Skeletal muscle satellite cell (primary cell): Measurements from ENCODE around the gene MTARC1. TPM values are rescaled to one million over a fixed set of nuclear protein-coding genes. Genes with fewer than 3 reads are reported as not detected.

ENCODE experiments used
- H3K27me3 ChIP-seq: 2 replicates; pipeline ENCODE4 v1.7.0; 2013; ENCODE audit warnings: low read length; ENCODE audit not compliant: control insufficient read depth, insufficient read depth
- H3K36me3 ChIP-seq: 2 replicates; pipeline ENCODE4 v1.7.0; 2013; ENCODE audit warnings: mild to moderate bottlenecking, control low read depth, low read length; ENCODE audit not compliant: insufficient read depth
- H3K4me1 ChIP-seq: 2 replicates; pipeline ENCODE4 v1.7.0; 2013; ENCODE audit warnings: low read length; ENCODE audit not compliant: control insufficient read depth, insufficient read depth
- H3K4me2 ChIP-seq: 2 replicates; pipeline ENCODE4 v1.7.0; 2013; ENCODE audit warnings: mild to moderate bottlenecking, low read length
- H3K4me3 ChIP-seq: 2 replicates; pipeline ENCODE4 v1.7.0; 2013; ENCODE audit warnings: low read length
- H3K9ac ChIP-seq: 2 replicates; pipeline ENCODE4 v1.7.0; 2013; ENCODE audit warnings: mild to moderate bottlenecking, low read depth, low read length, moderate library complexity
- H3K9me3 ChIP-seq: replicated peaks from 2 replicates; pipeline ENCODE4 v1.7.0; 2013; ENCODE audit warnings: mild to moderate bottlenecking, control low read depth, low read length
- total RNA-seq: library from RNA; depleted of rRNA; stranded (reverse); fragments of >200 nt; gene quantifications from 2 replicates; pipeline ENCODE4 v1.2.3, GENCODE V29; 2012; rRNA removed

Gene MTARC1
- 0.25 and 0.87 TPM in 2 replicates for total RNA-seq

- H3K9ac ChIP-seq: peak within 1 kb of the TSS; percentile 70
- peaks cover 12% of the 10 kb centered on the region for H3K4me1 ChIP-seq
- H3K9me3 ChIP-seq: no peaks in the 10 kb centered on the region
- H3K4me3 ChIP-seq: peak within 1 kb of the TSS; percentile 75
- H3K27me3 ChIP-seq: no peaks in the 10 kb centered on the region
- peak within 1 kb of the TSS; percentile 94 for H3K4me2 ChIP-seq
- H3K36me3 ChIP-seq: no peaks in the 10 kb centered on the region
These were observed at the start of gene MTARC1 for GRCh38 chr1:220786337-220787068. TSS of gene MTARC1 (plus strand) at chr1:220786913. CDS start at chr1:220786945, 32 bp downstream.

GRCh38 chr1:220741349-220741748 lies 45.4 kb upstream of the MTARC1 start:
- Histone ChIP-seq H3K4me1 (no peaks in the 10 kb centered on the region), H3K36me3 (no peaks in the 10 kb centered on the region), H3K9ac (no peak overlapping the region), H3K4me3 (no peak overlapping the region), H3K4me2 (no peak overlapping the region), H3K27me3 (no peaks in the 10 kb centered on the region), H3K9me3 (no peaks in the 10 kb centered on the region)

GRCh38 chr1:220741825-220742224 lies 44.9 kb upstream of the MTARC1 start:
- Histone ChIP-seq H3K9me3 (no peaks in the 10 kb centered on the region), H3K4me2 (no peak overlapping the region), H3K4me1 (no peaks in the 10 kb centered on the region), H3K4me3 (no peak overlapping the region), H3K9ac (no peak overlapping the region), H3K27me3 (no peaks in the 10 kb centered on the region), H3K36me3 (no peaks in the 10 kb centered on the region)

GRCh38 chr1:220742520-220742919 lies 44.2 kb upstream of the MTARC1 start:
- peaks cover 4% of the 10 kb centered on the region for H3K4me1 ChIP-seq
- no peaks in the 10 kb centered on the region for H3K9me3 ChIP-seq
- H3K27me3 ChIP-seq: no peaks in the 10 kb centered on the region
- no peaks in the 10 kb centered on the region for H3K36me3 ChIP-seq
- no peak overlapping the region for H3K4me3 ChIP-seq
- H3K9ac ChIP-seq: no peak overlapping the region
- no peak overlapping the region for H3K4me2 ChIP-seq

- no peak overlapping the region for H3K4me2 ChIP-seq
These were observed 39.9 kb upstream of the MTARC1 start for GRCh38 chr1:220746851-220747250.

GRCh38 chr1:220747437-220748088 lies 39.1 kb upstream of the MTARC1 start:
- Histone ChIP-seq H3K4me2 (peak overlapping the region; percentile 85), H3K4me3 (peak overlapping the region; percentile 94), H3K9ac (peak overlapping the region; percentile 81), H3K9me3 (no peaks in the 10 kb centered on the region), H3K27me3 (no peaks in the 10 kb centered on the region), H3K4me1 (peaks cover 20% of the 10 kb centered on the region), H3K36me3 (no peaks in the 10 kb centered on the region)

More at GRCh38 chr1:220746851-220747250, 39.9 kb upstream of the MTARC1 start:
- Histone ChIP-seq H3K9me3 (no peaks in the 10 kb centered on the region), H3K4me1 (peaks cover 20% of the 10 kb centered on the region), H3K4me3 (no peak overlapping the region), H3K36me3 (no peaks in the 10 kb centered on the region), H3K27me3 (no peaks in the 10 kb centered on the region), H3K9ac (no peak overlapping the region)

- peak within 1 kb of the TSS; percentile 85 for H3K4me2 ChIP-seq
- no peaks in the 10 kb centered on the region for H3K27me3 ChIP-seq
- H3K9me3 ChIP-seq: no peaks in the 10 kb centered on the region
- H3K4me3 ChIP-seq: peak within 1 kb of the TSS; percentile 94
- peaks cover 20% of the 10 kb centered on the region for H3K4me1 ChIP-seq
- H3K36me3 ChIP-seq: no peaks in the 10 kb centered on the region
- peak within 1 kb of the TSS; percentile 81 for H3K9ac ChIP-seq
These were observed 38.4 kb upstream of the MTARC1 start, which contains the start of gene MTARC2 for GRCh38 chr1:220748089-220748934. TSS of gene MTARC2 (plus strand) at chr1:220748322. CDS start at chr1:220748532, 210 bp downstream.

- peak overlapping the region; percentile 85 for H3K4me2 ChIP-seq
- peaks cover 20% of the 10 kb centered on the region for H3K4me1 ChIP-seq
- H3K27me3 ChIP-seq: no peaks in the 10 kb centered on the region
- peak overlapping the region; percentile 94 for H3K4me3 ChIP-seq
- no peaks in the 10 kb centered on the region for H3K36me3 ChIP-seq
- H3K9ac ChIP-seq: peak overlapping the region; percentile 81
- H3K9me3 ChIP-seq: no peaks in the 10 kb centered on the region
These were observed 37.8 kb upstream of the MTARC1 start for GRCh38 chr1:220748936-220749335.

- Histone ChIP-seq H3K9ac (no peak overlapping the region), H3K9me3 (no peaks in the 10 kb centered on the region), H3K4me3 (no peak overlapping the region), H3K27me3 (no peaks in the 10 kb centered on the region), H3K4me1 (peaks cover 20% of the 10 kb centered on the region), H3K4me2 (peak overlapping the region; percentile 22), H3K36me3 (no peaks in the 10 kb centered on the region)
These were observed 36.6 kb upstream of the MTARC1 start for GRCh38 chr1:220750131-220750515.

- Histone ChIP-seq H3K4me2 (no peak overlapping the region), H3K4me3 (no peak overlapping the region), H3K9ac (no peak overlapping the region), H3K9me3 (no peaks in the 10 kb centered on the region), H3K36me3 (peaks cover 7% of the 10 kb centered on the region), H3K27me3 (no peaks in the 10 kb centered on the region), H3K4me1 (peaks cover 20% of the 10 kb centered on the region)
These were observed 35.6 kb upstream of the MTARC1 start for GRCh38 chr1:220751111-220751510.

GRCh38 chr1:220754212-220754917 lies 32.3 kb upstream of the MTARC1 start:
- H3K36me3 ChIP-seq: peaks cover 13% of the 10 kb centered on the region
- H3K9me3 ChIP-seq: no peaks in the 10 kb centered on the region
- H3K9ac ChIP-seq: no peak overlapping the region

More at GRCh38 chr1:220754212-220754917, 32.3 kb upstream of the MTARC1 start:
- no peak overlapping the region for H3K4me2 ChIP-seq
- H3K4me3 ChIP-seq: no peak overlapping the region
- peaks cover 7% of the 10 kb centered on the region for H3K4me1 ChIP-seq
- H3K27me3 ChIP-seq: no peaks in the 10 kb centered on the region
